GM23338 (cell line): ENCODE data around the gene ZBTB7A. TPM values are rescaled to one million over a fixed set of nuclear protein-coding genes. Genes with fewer than 3 reads are reported as not detected.

ENCODE experiments used
- ATAC-seq: fragments of 200-7000 bp; cut with Tn5 transposase; 3 replicates; pipeline ENCODE4 v1.9.1; 2020
- DNase-seq: peaks from one replicate; pipeline ENCODE4 v3.0.0-alpha.2; 2015; ENCODE audit warnings: low spot score
- H2AFZ ChIP-seq: fragments of 200-600 bp; sonication (generic); 2 replicates; pipeline ENCODE4 v1.8.0; 2016; ENCODE audit warnings: antibody characterized with exemption, mild to moderate bottlenecking, moderate library complexity
- H3F3A ChIP-seq: fragments of 200-600 bp; sonication (generic); replicated peaks from 2 replicates; pipeline ENCODE4 v1.8.0; 2017; ENCODE audit warnings: antibody characterized with exemption, mixed run types, low read depth
- H3K27ac ChIP-seq: fragments of 200-600 bp; sonication (generic); 2 replicates; pipeline ENCODE4 v1.6.1; 2016; ENCODE audit warnings: low read depth
- H3K27me3 ChIP-seq: fragments of 200-600 bp; sonication (generic); 2 replicates; pipeline ENCODE4 v1.8.0; 2016; ENCODE audit warnings: mild to moderate bottlenecking, mixed run types, moderate library complexity; ENCODE audit not compliant: insufficient read depth
- H3K36me3 ChIP-seq: fragments of 200-600 bp; sonication (generic); 2 replicates; pipeline ENCODE4 v1.8.0; 2016; ENCODE audit warnings: mild to moderate bottlenecking; ENCODE audit not compliant: insufficient read depth
- H3K4me1 ChIP-seq: fragments of 200-600 bp; sonication (generic); 2 replicates; pipeline ENCODE4 v1.8.0; 2016; ENCODE audit warnings: mild to moderate bottlenecking, moderate library complexity; ENCODE audit not compliant: insufficient read depth
- H3K4me2 ChIP-seq: fragments of 200-600 bp; sonication (generic); 2 replicates; pipeline ENCODE4 v1.7.1; 2017; ENCODE audit warnings: mixed run types
- H3K4me3 ChIP-seq: fragments of 200-600 bp; sonication (generic); 2 replicates; pipeline ENCODE4 v1.6.1; 2016; ENCODE audit warnings: mixed run types
- H3K79me2 ChIP-seq: fragments of 200-600 bp; sonication (generic); replicated peaks from 2 replicates; pipeline ENCODE4 v1.8.0; 2017; ENCODE audit warnings: mild to moderate bottlenecking; ENCODE audit not compliant: insufficient read depth
- H3K9me2 ChIP-seq: fragments of 200-600 bp; sonication (generic); 2 replicates; pipeline ENCODE4 v1.8.0; 2017; ENCODE audit not compliant: insufficient read depth
- H4K20me1 ChIP-seq: fragments of 200-600 bp; sonication (generic); replicated peaks from 2 replicates; pipeline ENCODE4 v1.8.0; 2017; ENCODE audit warnings: mild to moderate bottlenecking; ENCODE audit not compliant: insufficient read depth
- H3K27ac Mint-ChIP-seq: 2 replicates; pipeline ENCODE4 v1.8.0; 2020; ENCODE audit warnings: inconsistent platforms, mild to moderate bottlenecking, moderate library complexity, mixed read lengths
- H3K27me3 Mint-ChIP-seq: 3 replicates; pipeline ENCODE4 v1.8.0; 2022; ENCODE audit warnings: low read depth, mild to moderate bottlenecking, moderate library complexity, mixed read lengths, inconsistent platforms; ENCODE audit not compliant: insufficient read depth, poor library complexity
- H3K36me3 Mint-ChIP-seq: 3 replicates; pipeline ENCODE4 v1.8.0; 2021; ENCODE audit warnings: low read depth, mild to moderate bottlenecking, inconsistent platforms, moderate library complexity, mixed read lengths
- H3K4me1 Mint-ChIP-seq: 3 replicates; pipeline ENCODE4 v1.8.0; 2020; ENCODE audit warnings: mild to moderate bottlenecking, inconsistent platforms, mixed read lengths
- H3K4me3 Mint-ChIP-seq: 3 replicates; pipeline ENCODE4 v1.8.0; 2021; ENCODE audit warnings: moderate library complexity, mild to moderate bottlenecking, inconsistent platforms, mixed read lengths
- H3K9me3 Mint-ChIP-seq: 3 replicates; pipeline ENCODE4 v1.8.0; 2020; ENCODE audit warnings: moderate library complexity, mild to moderate bottlenecking, inconsistent platforms, mixed read lengths
- EZH2 ChIP-seq: fragments of 200-600 bp; sonication (generic); IDR thresholded peaks from one replicate; pipeline ENCODE4 v1.8.0; 2017; ENCODE audit warnings: antibody characterized with exemption, mild to moderate bottlenecking, low read depth; ENCODE audit not compliant: unreplicated experiment
- REST ChIP-seq: IDR thresholded peaks from one replicate; pipeline ENCODE4 v1.6.1; 2018; ENCODE audit warnings: antibody characterized with exemption; ENCODE audit not compliant: unreplicated experiment
- ZNF114 ChIP-seq: fragments of 250-450 bp; sonication (Bioruptor Pico); IDR thresholded peaks from 2 replicates; pipeline ENCODE4 v1.5.0; 2020; ENCODE audit warnings: mild to moderate bottlenecking, moderate library complexity
- ZNF462 ChIP-seq: fragments of 250-450 bp; sonication (Bioruptor Pico); IDR thresholded peaks from 2 replicates; pipeline ENCODE4 v1.5.0; 2020; ENCODE audit warnings: mild to moderate bottlenecking, moderate library complexity
- polyA plus RNA-seq: library from polyadenylated mRNA; unstranded; fragments of >200 nt; fragmentation: Nextera tagmentation; extraction: Ambion mirVana; gene quantifications from 2 replicates; pipeline ENCODE4 v1.2.1, GENCODE V29; 2016
- total RNA-seq: library from RNA; depleted of rRNA; stranded (reverse); fragments of >200 nt; shearing (Covaris generic); gene quantifications from 2 replicates; pipeline ENCODE4 v1.2.3, GENCODE V29; 2014
- TF ChIP-seq, protein P1 (sequence below), 2 experiments: fragments of 200-600 bp in 1 of 2; sonication (generic) in 1 of 2; conservative IDR thresholded peaks; 2 replicates each; pipeline versions ENCODE4 v1.5.1 to v1.6.1; 2016 to 2017; ENCODE audit warnings: antibody characterized with exemption in 2 of 2, low read depth in 2 of 2, mild to moderate bottlenecking in 2 of 2, moderate library complexity in 1 of 2
- TF ChIP-seq, protein P2 (sequence below): IDR thresholded peaks from 2 replicates; pipeline ENCODE4 v1.6.1; 2016; ENCODE audit warnings: antibody characterized with exemption

ZBTB7A gene
- total and polyA plus RNA-seq, 2 experiments from 2014 or later, result 9.5 to 35.0 TPM

DNA sequence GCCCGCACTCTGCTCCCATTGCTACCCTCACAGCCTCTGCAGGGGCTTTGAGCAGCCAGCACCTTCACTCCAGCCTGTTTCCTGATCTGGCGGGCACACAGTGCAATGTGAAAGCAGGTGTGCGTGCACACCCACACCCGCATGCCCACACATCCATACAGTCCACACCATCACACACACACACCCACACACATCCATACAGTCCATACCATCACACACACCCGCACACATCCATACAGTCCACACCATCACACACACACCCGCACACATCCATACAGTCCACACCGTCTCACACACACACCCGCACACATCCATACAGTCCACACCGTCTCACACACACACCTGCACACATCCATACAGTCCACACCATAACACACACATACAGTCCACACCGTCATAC is 31.1 kb downstream of the ZBTB7A start:
- H3K9me3 Mint-ChIP-seq, result no peaks in the 10 kb centered on the region; the same call in 2 of the 3 replicates
- H3K27ac ChIP-seq, result no peak overlapping the region
- DNase-seq (no peak), ATAC-seq (no peak)
- no peaks in the 10 kb centered on the region for H3K27me3 ChIP-seq
- no peaks in the 10 kb centered on the region for H3K9me2 ChIP-seq
- no peaks in the 10 kb centered on the region; the same call in 2 of the 3 replicates for H3K4me1 Mint-ChIP-seq
- H3K4me2 ChIP-seq, result no peak overlapping the region
- no peak overlapping the region for H3K4me3 ChIP-seq
- H3K27ac Mint-ChIP-seq, result no peak overlapping the region
- TF ChIP-seq, protein P1, sequence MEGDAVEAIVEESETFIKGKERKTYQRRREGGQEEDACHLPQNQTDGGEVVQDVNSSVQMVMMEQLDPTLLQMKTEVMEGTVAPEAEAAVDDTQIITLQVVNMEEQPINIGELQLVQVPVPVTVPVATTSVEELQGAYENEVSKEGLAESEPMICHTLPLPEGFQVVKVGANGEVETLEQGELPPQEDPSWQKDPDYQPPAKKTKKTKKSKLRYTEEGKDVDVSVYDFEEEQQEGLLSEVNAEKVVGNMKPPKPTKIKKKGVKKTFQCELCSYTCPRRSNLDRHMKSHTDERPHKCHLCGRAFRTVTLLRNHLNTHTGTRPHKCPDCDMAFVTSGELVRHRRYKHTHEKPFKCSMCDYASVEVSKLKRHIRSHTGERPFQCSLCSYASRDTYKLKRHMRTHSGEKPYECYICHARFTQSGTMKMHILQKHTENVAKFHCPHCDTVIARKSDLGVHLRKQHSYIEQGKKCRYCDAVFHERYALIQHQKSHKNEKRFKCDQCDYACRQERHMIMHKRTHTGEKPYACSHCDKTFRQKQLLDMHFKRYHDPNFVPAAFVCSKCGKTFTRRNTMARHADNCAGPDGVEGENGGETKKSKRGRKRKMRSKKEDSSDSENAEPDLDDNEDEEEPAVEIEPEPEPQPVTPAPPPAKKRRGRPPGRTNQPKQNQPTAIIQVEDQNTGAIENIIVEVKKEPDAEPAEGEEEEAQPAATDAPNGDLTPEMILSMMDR (conservative IDR thresholded peaks at IDR 0.05; ENCODE audit: low read depth in 2 of 2), result no peak
- no peaks in the 10 kb centered on the region; the same call in 1 of the 2 replicates for H4K20me1 ChIP-seq
- H3K36me3 ChIP-seq, result no peaks in the 10 kb centered on the region; the same call in 1 of the 2 replicates
- no peaks in the 10 kb centered on the region for H3K79me2 ChIP-seq
- H3K4me1 ChIP-seq, result no peaks in the 10 kb centered on the region
- H3K27me3 Mint-ChIP-seq, result peaks cover 4% of the 10 kb centered on the region
- H3F3A ChIP-seq, result peaks cover 10% of the 10 kb centered on the region; the same call in 1 of the 2 replicates
- H3K4me3 Mint-ChIP-seq, result no peak overlapping the region
- no peak overlapping the region for H2AFZ ChIP-seq
- H3K36me3 Mint-ChIP-seq, result peaks cover 17% of the 10 kb centered on the region

DNA sequence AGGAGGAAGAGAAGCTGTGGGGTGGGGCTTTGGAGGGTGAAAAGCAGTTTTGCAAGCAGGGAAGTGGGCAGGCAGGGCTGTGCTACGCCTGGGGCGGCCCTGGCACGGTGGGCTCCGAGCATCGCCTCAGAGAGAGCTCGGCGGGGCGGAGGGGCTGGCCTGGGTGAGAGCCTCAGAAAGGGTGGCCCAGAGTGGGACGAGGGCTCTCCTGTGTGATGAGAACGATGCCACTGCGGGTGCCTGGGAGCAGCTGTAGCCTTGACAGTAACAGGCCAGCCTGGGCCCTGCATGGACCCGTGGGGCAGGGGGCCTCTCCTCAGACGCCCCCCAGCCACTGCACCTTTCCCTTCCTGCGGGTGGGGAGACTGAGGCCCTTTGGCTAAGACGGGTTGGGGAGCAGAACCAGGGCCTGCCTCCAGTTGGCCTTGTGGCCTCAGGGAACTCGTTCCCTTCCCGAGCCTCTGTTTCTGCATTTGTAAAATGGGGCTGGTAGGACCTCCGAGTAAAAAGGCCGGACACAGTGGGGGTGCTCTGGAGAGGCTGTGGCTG is 31.6 kb downstream of the ZBTB7A start:
- no peak overlapping the region for H3K27ac ChIP-seq
- Mint-ChIP-seq H3K27me3 (peaks cover 2% of the 10 kb centered on the region), H3K27ac (no peak overlapping the region), H3K4me1 (no peaks in the 10 kb centered on the region; the same call in 2 of the 3 replicates), H3K36me3 (peaks cover 12% of the 10 kb centered on the region), H3K4me3 (no peak overlapping the region; the same call in 2 of the 3 replicates), H3K9me3 (no peaks in the 10 kb centered on the region)
- H3K4me1 ChIP-seq, result no peaks in the 10 kb centered on the region
- no peaks in the 10 kb centered on the region for H3K79me2 ChIP-seq
- no peaks in the 10 kb centered on the region; the same call in 1 of the 2 replicates for H4K20me1 ChIP-seq
- H3K27me3 ChIP-seq, result no peaks in the 10 kb centered on the region
- H3K4me2 ChIP-seq, result no peak overlapping the region
- no peaks in the 10 kb centered on the region for H3K9me2 ChIP-seq
- H2AFZ ChIP-seq, result no peak overlapping the region
- H3F3A ChIP-seq, result peaks cover 5% of the 10 kb centered on the region; the same call in 1 of the 2 replicates
- TF ChIP-seq ZNF462 (no peak), ZNF114 (CRISPR knock-in tag) (no peak), EZH2 (no peak), REST (no peak)
- TF ChIP-seq, protein P2, sequence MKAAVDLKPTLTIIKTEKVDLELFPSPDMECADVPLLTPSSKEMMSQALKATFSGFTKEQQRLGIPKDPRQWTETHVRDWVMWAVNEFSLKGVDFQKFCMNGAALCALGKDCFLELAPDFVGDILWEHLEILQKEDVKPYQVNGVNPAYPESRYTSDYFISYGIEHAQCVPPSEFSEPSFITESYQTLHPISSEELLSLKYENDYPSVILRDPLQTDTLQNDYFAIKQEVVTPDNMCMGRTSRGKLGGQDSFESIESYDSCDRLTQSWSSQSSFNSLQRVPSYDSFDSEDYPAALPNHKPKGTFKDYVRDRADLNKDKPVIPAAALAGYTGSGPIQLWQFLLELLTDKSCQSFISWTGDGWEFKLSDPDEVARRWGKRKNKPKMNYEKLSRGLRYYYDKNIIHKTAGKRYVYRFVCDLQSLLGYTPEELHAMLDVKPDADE, result no peak
- no peaks in the 10 kb centered on the region; the same call in 1 of the 2 replicates for H3K36me3 ChIP-seq
- DNase-seq, result no peak
- no peak overlapping the region for H3K4me3 ChIP-seq
- ATAC-seq, result no peak
